GM12873 (cell line): ENCODE measurements around the gene LBR.

Experiments
- TF ChIP-seq, protein P1 (sequence below): IDR thresholded peaks from 2 replicates; pipeline ENCODE4 v1.5.1; 2012; ENCODE audit warnings: low read depth, mild to moderate bottlenecking, moderate library complexity, low read length, control low read depth; ENCODE audit not compliant: insufficient read depth; ENCODE audit errors: missing control alignments

LBR gene

DNA sequence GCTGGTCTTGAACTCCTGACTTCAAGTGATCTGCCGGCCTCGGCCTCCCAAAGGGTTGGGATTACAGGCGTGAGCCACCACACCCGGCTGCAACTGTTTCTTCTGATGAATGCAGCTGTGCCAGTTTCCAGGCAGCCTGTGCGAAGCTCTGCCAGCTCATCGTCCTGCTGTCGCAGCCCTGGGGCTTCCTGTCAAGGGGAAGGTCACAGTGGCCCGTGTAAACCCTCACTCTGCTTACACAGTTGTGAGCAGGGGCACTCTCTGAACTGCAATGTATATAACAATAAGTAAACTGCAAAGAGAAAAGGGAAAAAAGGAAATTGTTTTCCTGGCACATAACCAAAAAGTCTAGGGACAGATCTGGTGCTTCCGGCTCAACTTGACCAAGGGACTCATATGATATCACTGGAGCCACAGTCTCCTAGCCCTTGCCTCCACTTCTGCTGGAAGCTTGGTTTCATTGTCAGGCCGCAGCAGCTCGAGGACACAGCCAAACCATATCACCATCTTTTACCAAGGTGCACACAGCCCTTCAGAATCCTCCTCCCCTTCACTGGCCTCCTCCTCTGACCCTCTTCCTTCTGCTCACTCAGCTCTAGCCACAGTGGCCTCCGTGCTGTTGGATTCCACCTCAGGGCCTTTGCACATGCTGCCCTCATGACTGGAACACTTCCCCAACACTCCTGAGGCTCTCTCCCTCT lies 22.8 kb upstream of the LBR start:
- TF ChIP-seq, protein P1, sequence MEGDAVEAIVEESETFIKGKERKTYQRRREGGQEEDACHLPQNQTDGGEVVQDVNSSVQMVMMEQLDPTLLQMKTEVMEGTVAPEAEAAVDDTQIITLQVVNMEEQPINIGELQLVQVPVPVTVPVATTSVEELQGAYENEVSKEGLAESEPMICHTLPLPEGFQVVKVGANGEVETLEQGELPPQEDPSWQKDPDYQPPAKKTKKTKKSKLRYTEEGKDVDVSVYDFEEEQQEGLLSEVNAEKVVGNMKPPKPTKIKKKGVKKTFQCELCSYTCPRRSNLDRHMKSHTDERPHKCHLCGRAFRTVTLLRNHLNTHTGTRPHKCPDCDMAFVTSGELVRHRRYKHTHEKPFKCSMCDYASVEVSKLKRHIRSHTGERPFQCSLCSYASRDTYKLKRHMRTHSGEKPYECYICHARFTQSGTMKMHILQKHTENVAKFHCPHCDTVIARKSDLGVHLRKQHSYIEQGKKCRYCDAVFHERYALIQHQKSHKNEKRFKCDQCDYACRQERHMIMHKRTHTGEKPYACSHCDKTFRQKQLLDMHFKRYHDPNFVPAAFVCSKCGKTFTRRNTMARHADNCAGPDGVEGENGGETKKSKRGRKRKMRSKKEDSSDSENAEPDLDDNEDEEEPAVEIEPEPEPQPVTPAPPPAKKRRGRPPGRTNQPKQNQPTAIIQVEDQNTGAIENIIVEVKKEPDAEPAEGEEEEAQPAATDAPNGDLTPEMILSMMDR: no peak

DNA sequence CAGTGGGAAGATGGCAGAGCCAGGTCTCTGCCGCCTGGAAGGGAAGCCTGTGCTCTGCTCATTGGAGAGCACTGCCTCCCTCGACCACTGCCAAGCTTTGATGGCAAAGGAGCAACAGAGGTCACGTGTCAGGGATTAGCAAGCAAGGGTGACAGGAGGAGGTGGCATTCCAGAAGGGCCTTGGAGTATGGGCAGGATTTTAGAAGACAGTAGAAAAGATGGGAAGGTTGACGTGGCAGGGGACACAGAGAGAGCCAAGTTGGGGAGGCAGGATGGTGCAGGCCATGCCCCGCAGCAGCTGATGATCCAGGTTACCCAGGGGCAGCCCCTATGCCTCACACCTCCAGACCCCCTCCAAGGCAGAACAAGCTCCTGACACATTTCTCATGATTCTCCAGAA lies 21.9 kb upstream of the LBR start:
- TF ChIP-seq, protein P1: no peak

DNA sequence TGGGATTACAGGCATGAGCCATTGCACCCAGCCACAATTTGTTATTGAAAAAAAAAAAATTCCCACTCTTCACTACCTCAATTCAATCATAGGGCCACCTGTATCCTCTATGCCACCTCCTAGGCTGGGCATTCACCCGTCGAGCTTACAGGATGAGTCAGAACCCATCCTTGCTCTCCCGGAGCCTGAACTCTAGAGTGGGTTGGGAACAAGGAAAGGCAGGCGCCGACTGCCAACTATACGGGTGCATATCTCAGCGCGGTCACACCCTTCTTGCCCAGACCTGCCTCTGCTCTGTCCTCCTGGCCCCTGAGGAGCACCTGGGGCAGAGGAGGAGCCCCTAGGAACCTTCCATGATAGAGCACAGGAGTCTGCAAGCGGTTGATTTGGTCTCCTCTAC lies 21.4 kb upstream of the LBR start:
- TF ChIP-seq, protein P1: no peak

DNA sequence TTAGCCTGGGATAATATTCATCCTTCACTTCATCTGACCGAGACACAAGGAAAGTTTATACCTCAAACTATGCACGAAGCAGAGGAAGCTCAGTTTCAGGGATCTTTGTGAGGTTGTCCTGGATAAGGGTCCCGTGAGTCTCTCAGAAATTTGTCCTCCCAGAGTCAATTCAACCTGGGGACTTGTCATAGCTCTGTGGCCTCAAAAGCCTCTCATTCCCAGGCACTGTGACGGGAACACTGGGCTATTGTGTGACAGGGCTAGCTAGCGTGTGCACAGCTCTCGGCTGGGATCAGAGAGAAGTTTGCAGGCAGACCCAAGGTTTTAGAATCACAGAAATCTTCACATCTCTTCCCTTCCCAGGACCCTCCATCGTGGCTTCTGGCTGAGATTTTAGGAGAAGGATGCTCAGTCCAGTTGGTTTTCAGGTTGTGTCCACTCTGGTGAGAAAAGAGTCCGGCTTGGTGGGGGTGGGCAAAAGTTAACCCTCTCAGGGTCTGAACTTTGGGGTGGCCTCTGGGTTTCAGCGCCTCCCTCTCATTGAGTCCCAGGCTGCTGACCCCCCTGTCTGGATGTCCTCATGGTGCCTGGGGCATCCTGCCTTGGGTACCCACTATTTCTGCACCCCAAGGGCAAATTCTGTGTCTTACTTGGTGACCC lies 20.4 kb upstream of the LBR start:
- TF ChIP-seq, protein P1: no peak

DNA sequence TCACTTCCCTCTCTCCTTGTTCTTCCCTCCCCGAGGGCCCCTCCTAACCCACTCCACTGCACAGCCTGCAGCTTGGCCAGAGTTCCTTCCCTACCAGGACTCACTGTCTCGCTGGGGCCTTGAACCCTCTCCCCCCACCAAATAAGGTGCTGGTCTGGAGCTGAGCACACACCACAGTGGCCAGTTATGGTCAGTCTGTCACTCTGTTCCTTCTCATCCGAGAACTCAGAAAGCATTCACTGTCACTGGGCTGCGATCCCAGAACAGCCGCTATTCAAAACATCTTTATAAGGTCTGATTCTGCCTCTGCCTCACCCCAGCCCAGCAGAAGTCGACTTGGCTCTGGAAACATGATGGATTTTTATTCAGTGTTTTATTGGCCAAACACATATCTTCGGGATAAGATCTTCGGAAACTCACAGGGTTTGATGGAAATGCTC lies 19.8 kb upstream of the LBR start:
- TF ChIP-seq, protein P1: no peak

DNA sequence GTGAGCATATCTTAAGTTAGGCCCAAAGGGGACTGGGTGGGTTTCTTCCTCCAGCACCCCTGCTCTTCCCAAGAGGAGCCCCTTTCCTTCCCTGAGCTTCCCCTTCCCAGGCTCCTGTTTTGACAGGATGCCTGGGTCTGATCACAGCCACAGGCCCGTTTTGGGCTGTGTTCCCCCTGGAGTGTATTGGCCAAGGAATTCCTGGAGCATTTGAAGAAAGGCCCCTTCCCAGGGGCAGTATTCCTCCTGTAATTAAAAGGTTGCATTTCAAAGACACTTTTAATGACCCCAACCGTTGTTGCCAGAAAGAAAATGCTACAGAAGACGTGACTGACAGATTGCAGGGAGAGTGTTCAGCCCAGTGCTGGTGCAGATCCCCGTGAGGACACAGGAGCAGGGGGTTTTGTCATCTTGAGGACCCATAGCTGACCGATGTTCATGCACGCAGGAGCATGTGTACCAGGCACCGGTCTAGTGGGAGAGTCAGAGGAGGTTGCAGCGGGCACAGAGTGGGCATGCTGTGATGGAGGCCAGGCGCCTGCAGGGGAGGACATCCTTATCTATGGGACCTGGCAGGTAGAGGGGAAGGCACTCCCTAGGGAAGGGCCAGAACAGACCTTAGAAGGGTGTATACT lies 19.3 kb upstream of the LBR start:
- TF ChIP-seq, protein P1: no peak

DNA sequence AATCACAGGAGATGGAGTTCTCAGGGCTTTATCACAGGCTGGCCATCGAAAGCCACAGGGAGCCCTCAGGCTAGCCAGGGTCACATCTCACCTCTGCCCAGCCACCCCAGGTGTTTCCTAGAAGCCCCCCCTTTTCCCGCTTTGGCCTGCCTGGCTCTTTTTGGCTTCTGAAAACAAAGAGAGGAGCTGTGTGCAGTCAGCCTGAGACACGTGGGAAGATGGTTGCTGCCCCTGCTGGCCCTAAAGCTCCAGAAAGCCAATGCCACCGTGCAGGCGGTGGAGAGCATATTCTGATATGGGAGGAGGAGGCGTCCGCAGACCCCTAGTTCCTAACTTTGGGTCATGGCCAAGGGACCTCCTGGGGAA lies 18.7 kb upstream of the LBR start:
- TF ChIP-seq, protein P1: no peak
